WTC11 (cell line): ENCODE data around the gene TBC1D10B.

Source experiments
- CTCF ChIP-seq: fragments of 200-600 bp; IDR thresholded peaks from 2 replicates; pipeline ENCODE4 v1.8.0; 2022; ENCODE audit warnings: antibody characterized with exemption
- ELF4 ChIP-seq: sonication (generic); formaldehyde crosslinking; IDR thresholded peaks from 2 replicates; pipeline ENCODE4 v1.8.1; 2022; ENCODE audit warnings: low read depth, mild to moderate bottlenecking, moderate library complexity, missing genetic modification reagents
- ETV6 ChIP-seq: sonication (generic); formaldehyde crosslinking; IDR thresholded peaks from 2 replicates; pipeline ENCODE4 v1.8.1; 2022; ENCODE audit warnings: mild to moderate bottlenecking, missing genetic modification reagents
- FOXJ3 ChIP-seq: sonication (generic); formaldehyde crosslinking; IDR thresholded peaks from 2 replicates; pipeline ENCODE4 v1.9.0; 2021; ENCODE audit warnings: missing genetic modification reagents, mild to moderate bottlenecking, borderline replicate concordance
- FOXK1 ChIP-seq: sonication (generic); formaldehyde crosslinking; IDR thresholded peaks from 2 replicates; pipeline ENCODE4 v1.8.0; 2022; ENCODE audit warnings: mild to moderate bottlenecking, moderate library complexity, missing genetic modification reagents
- ZBTB43 ChIP-seq: sonication (generic); formaldehyde crosslinking; IDR thresholded peaks from 2 replicates; pipeline ENCODE4 v1.8.1; 2023; ENCODE audit warnings: mild to moderate bottlenecking, missing genetic modification reagents
- ZNF232 ChIP-seq: sonication (generic); formaldehyde crosslinking; IDR thresholded peaks from 2 replicates; pipeline ENCODE4 v1.8.0; 2022; ENCODE audit warnings: mild to moderate bottlenecking, missing genetic modification reagents

GRCh38 chr16:30399435-30400186 lies 29.3 kb upstream of the TBC1D10B start:
- TF ChIP-seq FOXJ3 (CRISPR knock-in tag) (no peak), ETV6 (CRISPR knock-in tag) (no peak), ELF4 (CRISPR knock-in tag) (no peak), CTCF (no peak), ZBTB43 (CRISPR knock-in tag) (no peak), ZNF232 (CRISPR knock-in tag) (0 out of 2 replicates have a peak, but pooled peaks have one; percentile 34), FOXK1 (no peak)
